OCI-LY3 (cell line): ENCODE results near the gene RNPEP.

Experiments
- H2AFZ ChIP-seq: fragments of 200-600, 300-600 bp; shearing (Covaris generic); 2 replicates; pipeline ENCODE4 v1.6.0; 2014; ENCODE audit warnings: antibody characterized with exemption, low read depth, low read length
- H3K27ac ChIP-seq: fragments of 200-600, 300-600 bp; sonication (generic); 2 replicates; pipeline ENCODE4 v1.5.1; 2014; ENCODE audit warnings: mild to moderate bottlenecking, low read length, moderate library complexity, mixed read lengths
- H3K27me3 ChIP-seq: fragments of 200-600, 300-600 bp; sonication (generic); 2 replicates; pipeline ENCODE4 v1.6.1; 2014; ENCODE audit warnings: low read depth, low read length, mixed read lengths
- H3K36me3 ChIP-seq: fragments of 200-600, 300-600 bp; sonication (generic); replicated peaks from 2 replicates; pipeline ENCODE3; 2014; ENCODE audit warnings: low read depth, low read length, mixed read lengths
- H3K4me1 ChIP-seq: fragments of 300-600, 200-600 bp; sonication (generic); 2 replicates; pipeline ENCODE4 v1.6.1; 2014; ENCODE audit warnings: low read length, mixed read lengths
- H3K4me2 ChIP-seq: fragments of 200-600, 300-600 bp; sonication (generic); 2 replicates; pipeline ENCODE4 v1.6.1; 2014; ENCODE audit warnings: low read length, mixed read lengths
- H3K4me3 ChIP-seq: fragments of 300-600, 200-600 bp; sonication (generic); 2 replicates; pipeline ENCODE4 v1.5.1; 2014; ENCODE audit warnings: antibody characterized with exemption, mild to moderate bottlenecking, low read length, moderate library complexity
- H3K79me2 ChIP-seq: fragments of 300-600, 200-600 bp; shearing (Covaris generic); 2 replicates; pipeline ENCODE4 v1.6.1; 2014; ENCODE audit warnings: mild to moderate bottlenecking, low read length, mixed read lengths
- H3K9ac ChIP-seq: fragments of 300-600, 200-600 bp; shearing (Covaris generic); 2 replicates; pipeline ENCODE4 v1.6.0; 2014; ENCODE audit warnings: mild to moderate bottlenecking, low read length, moderate library complexity
- H3K9me3 ChIP-seq: fragments of 200-600, 300-600 bp; shearing (Covaris generic); 2 replicates; pipeline ENCODE4 v1.6.1; 2014; ENCODE audit warnings: low read length, mixed read lengths; ENCODE audit not compliant: insufficient read depth
- H4K20me1 ChIP-seq: fragments of 200-600, 300-600 bp; sonication (generic); 2 replicates; pipeline ENCODE4 v1.6.1; 2016; ENCODE audit warnings: low read length, mixed read lengths; ENCODE audit not compliant: insufficient read depth
- EZH2phosphoT487 ChIP-seq: fragments of 200-600 bp; shearing (Covaris generic); IDR thresholded peaks from 2 replicates; pipeline ENCODE4 v1.6.1; 2018; ENCODE audit warnings: antibody characterized with exemption, mixed run types, low read depth
- TF ChIP-seq, protein P1 (sequence below): fragments of 200-600, 300-600 bp; sonication (generic); IDR thresholded peaks from 2 replicates; pipeline ENCODE4 v1.5.1; 2014; ENCODE audit warnings: antibody characterized with exemption, low read length, low read depth

The RNPEP gene

DNA sequence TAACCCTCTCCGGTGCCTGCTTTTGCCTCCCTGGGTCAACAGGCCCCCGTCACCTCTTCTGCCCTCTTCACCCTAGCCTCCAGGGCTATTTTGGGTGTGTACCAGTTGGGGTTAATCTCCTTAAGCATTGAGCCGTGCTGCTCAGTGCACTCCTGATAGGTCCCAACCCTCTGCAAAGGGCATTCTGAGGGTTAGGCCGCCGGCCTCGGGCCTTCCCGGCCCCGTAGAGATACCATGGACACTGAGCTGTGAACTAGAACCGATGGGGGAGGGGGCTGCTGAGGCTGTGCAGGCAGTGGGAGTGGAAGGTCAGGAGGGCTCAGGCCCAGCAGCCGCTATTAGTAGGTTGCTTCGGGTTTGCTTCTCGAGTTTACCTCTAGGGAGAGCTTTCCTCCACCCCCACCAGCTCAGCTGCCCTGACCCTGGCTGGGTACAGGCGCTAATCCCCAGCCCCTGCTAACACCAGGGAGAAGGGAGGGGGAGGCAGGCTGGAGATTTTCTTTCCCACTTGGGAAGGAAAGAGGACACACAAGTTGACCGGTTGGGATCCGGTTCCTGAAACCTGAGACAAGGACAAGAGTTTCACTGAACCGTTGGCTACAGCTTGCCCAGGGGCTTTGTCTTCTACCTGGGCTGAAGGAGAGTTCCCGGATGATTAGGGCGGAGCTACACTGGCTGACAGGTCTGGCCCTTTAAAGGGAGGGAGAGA lies 40.9 kb upstream of the RNPEP start:
- Histone ChIP-seq H3K79me2 (no peaks in the 10 kb centered on the region), H3K9me3 (no peaks in the 10 kb centered on the region), H3K9ac (no peak overlapping the region), H3K27me3 (peaks cover 13% of the 10 kb centered on the region), H4K20me1 (no peaks in the 10 kb centered on the region), H2AFZ (no peak overlapping the region), H3K36me3 (no peaks in the 10 kb centered on the region), H3K4me1 (no peaks in the 10 kb centered on the region), H3K4me2 (no peak overlapping the region), H3K4me3 (no peak overlapping the region), H3K27ac (no peak overlapping the region)
- TF ChIP-seq, protein P1, sequence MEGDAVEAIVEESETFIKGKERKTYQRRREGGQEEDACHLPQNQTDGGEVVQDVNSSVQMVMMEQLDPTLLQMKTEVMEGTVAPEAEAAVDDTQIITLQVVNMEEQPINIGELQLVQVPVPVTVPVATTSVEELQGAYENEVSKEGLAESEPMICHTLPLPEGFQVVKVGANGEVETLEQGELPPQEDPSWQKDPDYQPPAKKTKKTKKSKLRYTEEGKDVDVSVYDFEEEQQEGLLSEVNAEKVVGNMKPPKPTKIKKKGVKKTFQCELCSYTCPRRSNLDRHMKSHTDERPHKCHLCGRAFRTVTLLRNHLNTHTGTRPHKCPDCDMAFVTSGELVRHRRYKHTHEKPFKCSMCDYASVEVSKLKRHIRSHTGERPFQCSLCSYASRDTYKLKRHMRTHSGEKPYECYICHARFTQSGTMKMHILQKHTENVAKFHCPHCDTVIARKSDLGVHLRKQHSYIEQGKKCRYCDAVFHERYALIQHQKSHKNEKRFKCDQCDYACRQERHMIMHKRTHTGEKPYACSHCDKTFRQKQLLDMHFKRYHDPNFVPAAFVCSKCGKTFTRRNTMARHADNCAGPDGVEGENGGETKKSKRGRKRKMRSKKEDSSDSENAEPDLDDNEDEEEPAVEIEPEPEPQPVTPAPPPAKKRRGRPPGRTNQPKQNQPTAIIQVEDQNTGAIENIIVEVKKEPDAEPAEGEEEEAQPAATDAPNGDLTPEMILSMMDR = no peak
- no peak for TF ChIP-seq EZH2phosphoT487

DNA sequence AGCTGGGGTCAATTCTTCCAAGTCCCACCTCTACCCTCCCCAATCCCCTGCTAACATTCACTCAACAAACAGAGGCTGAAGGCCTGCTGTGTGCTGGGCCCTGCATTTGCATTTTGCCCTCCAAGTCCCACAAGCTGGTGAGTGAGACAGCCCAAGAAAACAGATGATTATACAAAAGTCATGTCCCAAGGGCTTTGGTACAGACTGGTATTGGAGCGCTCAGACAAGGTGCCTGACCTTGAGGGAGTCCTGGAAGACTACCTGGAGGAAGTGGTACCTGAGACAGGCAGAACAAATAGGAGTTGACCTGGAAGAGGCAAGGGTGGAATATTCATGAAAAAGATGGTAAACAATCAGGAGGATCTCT lies 40.3 kb upstream of the RNPEP start:
- no peak for TF ChIP-seq EZH2phosphoT487
- TF ChIP-seq, protein P1 = no peak
- Histone ChIP-seq H3K4me3 (no peak overlapping the region), H3K27me3 (peaks cover 18% of the 10 kb centered on the region), H3K4me2 (no peak overlapping the region), H4K20me1 (no peaks in the 10 kb centered on the region), H3K9me3 (no peaks in the 10 kb centered on the region), H3K79me2 (no peaks in the 10 kb centered on the region), H3K27ac (no peak overlapping the region), H3K4me1 (no peaks in the 10 kb centered on the region), H2AFZ (no peak overlapping the region), H3K9ac (no peak overlapping the region), H3K36me3 (no peaks in the 10 kb centered on the region)

DNA sequence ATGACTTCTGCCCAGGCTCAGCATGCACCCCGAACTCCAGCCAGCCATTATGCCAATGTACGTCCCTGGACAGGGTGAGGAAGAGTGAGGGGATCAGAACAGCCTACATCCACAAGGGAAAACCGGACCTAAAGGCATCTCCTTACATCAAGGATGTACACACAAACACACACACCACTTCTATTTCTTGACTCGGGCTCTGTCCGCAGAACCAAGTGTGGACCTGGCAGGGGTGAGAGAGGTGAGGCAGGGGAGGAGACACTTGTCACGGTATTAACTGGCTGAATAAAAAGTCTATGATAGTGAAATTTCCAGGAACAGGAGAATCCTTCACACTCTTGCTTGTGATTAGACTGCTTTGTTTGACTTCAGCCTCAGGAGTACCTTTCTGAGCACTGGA lies 38.4 kb upstream of the RNPEP start:
- Histone ChIP-seq H4K20me1 (no peaks in the 10 kb centered on the region), H2AFZ (no peak overlapping the region), H3K9ac (no peak overlapping the region), H3K9me3 (no peaks in the 10 kb centered on the region), H3K27me3 (peaks cover 25% of the 10 kb centered on the region), H3K4me2 (no peak overlapping the region), H3K27ac (no peak overlapping the region), H3K36me3 (no peaks in the 10 kb centered on the region), H3K4me1 (no peaks in the 10 kb centered on the region), H3K79me2 (no peaks in the 10 kb centered on the region), H3K4me3 (no peak overlapping the region)
- TF ChIP-seq EZH2phosphoT487 = no peak
- TF ChIP-seq, protein P1 = no peak

DNA sequence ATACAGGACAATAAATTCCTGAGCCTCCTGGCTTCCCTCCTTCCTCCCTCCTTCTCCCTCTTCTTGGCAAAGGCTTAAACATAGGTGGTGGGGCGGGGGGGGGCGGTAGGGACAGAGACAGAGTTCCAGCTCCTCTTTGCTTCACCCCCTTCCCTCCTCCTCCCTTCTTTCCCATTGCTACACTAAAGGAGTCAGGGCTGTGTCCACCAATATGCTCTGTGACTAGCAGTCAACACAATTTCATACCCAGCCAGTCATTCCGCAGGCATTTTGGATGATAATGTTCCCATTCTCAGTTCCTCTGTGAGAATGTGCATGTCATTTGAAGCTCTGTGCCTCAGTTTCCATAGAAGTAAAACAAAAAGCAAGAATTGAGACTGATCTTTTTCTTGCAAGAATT lies 37.8 kb upstream of the RNPEP start:
- no peaks in the 10 kb centered on the region for H3K4me1 ChIP-seq
- H3K27me3 ChIP-seq = peaks cover 25% of the 10 kb centered on the region
- H3K27ac ChIP-seq = no peak overlapping the region
- H3K36me3 ChIP-seq = no peaks in the 10 kb centered on the region
- H3K9ac ChIP-seq = no peak overlapping the region
- H3K9me3 ChIP-seq = no peaks in the 10 kb centered on the region
- no peak overlapping the region for H3K4me2 ChIP-seq
- no peaks in the 10 kb centered on the region for H4K20me1 ChIP-seq
- H3K79me2 ChIP-seq = no peaks in the 10 kb centered on the region
- TF ChIP-seq, protein P1 = no peak
- no peak for TF ChIP-seq EZH2phosphoT487
- no peak overlapping the region for H2AFZ ChIP-seq
- no peak overlapping the region for H3K4me3 ChIP-seq
